HG03039 (cell line): ENCODE data around the gene GTF2IRD1.
"Not testable (repeated sequence)": the region's sequence is repeated elsewhere in the genome, so short reads cannot be mapped to it uniquely, and the experiment has no call there.

ENCODE experiments used
- ATAC-seq: cut with Tn5 transposase; IDR thresholded peaks from one replicate; pipeline ENCODE4 v1.9.1; 2021; ENCODE audit warnings: mild to moderate bottlenecking, moderate library complexity; ENCODE audit not compliant: unreplicated experiment

Gene GTF2IRD1

DNA sequence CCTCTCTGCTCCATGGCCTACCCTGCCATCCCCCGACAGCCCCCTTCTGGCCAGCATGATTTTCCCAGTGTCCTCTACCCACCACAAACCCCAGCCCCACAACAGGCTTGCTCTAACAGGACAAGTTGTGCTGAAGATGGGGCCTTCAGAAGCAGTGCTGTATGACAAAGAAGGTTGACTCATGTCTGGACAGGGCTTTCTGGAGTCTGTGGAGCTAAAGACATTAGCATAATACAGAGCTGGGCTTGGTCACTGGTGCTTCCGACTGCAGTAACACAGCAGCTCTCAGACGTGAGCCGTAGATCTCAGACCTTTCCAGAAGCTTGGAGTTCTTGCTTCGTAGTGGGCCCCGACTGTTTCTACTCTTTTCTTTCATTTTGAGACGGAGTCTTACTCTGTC is 100.5 kb downstream of the GTF2IRD1 start:
- no peak for ATAC-seq

DNA sequence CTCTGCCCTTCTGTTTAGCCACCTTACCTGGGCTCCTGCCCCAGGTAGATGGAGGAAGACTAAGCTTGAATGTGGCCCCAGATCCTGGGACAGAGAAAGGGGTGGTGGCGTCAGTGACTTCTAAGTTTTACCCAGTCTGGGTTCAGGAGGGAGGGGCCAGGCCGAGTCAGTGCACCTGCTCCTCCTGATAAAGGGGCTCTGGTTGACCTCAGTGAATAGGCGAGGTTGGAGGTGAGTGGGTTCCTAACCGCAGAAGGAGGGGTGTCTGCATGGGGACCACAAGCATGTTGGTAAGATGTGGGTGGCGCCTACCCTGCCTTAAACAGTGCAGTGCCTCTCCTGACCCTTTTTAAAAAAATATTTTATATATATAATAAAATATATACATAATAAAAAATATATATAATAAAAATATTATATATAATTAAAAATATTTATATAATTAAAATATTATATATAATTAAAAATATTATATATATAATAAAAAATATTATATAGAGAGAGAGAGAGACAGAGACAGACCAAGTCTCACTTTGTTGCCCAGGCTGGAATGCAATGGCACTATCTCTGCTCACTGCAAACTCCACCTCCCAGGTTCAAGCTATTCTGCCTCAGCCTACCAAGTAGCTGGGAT is 106.5 kb downstream of the GTF2IRD1 start:
- ATAC-seq: no peak

DNA sequence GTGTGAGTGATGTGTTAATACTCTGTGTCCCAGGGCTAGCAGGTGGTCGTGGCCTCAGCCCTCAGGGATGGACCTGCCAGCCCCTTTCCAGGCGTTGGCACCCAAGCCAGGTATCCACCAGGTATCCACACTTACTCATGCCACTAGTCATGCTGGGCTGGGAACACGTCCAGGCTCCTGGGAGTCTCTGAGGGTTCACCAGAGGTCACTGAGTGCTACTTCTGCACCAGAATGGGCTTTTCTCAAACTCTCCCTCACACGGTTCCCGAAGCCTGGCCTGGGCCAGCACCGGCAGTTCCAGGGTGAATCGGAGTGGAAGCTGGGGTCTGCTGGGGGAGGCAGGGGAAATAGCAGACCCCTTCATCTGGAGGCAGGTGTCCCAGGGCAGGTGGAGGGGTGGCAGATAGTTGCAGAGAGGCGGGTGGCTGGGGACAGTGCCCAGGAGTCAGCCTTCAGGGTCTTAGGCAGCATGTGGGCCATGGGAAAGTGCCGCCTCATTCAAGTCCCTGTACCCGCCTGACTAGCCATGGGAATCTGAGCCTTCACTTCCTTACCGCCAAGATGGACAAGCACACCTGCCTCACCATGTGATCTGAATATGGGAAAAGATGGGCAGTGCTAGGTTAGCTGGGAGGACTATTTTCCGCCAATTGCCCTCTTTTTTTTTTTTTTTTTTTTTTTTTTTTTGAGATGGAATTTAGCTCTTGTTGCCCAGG is 108.3 kb downstream of the GTF2IRD1 start:
- no peak for ATAC-seq

DNA sequence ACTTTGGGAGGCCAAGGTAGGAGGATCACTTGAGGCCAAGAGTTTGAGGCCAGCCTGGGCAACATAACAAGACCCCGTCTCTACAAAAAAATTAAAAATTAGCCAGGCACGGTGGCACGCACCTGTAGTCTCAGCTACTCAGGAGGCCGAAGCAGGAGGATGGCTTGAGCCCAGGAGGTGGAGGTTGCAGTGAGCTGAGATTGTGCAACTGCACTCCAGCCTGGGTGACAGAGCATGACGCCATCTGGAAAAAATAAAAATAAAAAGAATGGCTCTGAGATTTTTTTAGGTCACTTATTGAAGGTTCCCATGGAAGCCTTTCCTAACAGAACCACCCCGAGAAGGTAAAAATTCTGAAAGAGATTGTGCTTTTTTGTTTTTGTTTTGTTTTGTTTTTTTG is 109.9 kb downstream of the GTF2IRD1 start:
- ATAC-seq: not testable (repeated sequence)

DNA sequence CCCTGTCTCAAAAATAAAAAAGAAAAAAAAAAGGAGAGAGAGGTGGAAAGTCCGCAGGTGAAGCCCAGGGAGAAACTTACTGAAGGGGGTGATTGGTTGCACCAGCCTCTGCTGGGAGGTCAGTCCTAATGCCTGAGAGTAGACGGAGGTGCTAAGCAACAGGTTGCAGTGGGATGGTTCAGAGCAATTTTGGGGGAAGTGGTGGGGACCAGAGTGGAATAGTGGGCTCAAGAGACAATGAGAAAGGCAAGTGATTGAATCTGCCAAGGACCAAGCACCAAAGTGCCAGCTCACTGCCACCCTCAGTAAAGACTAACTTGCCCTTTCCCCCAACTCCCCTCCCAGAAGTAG is 113.6 kb downstream of the GTF2IRD1 start:
- no peak for ATAC-seq

DNA sequence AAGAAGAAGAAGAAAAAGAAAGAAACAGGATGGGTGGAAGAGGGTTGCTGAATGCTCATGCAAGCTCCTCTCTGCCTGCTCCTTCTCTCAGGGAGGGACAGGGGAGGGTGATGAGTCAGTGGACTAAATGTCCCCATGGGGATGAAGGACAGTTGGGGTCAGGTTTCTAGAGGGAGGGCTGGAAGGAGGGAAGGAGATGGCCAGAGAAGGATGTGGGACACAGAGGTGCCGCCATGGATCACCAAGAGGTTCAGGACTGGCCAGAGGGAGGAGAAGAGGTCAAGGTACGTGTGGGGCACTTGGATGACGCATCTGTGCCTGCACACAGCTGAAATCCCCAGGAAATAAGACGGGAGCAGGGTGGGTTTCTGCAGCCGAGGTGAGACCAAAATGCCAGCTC is 115.0 kb downstream of the GTF2IRD1 start:
- ATAC-seq: no peak

DNA sequence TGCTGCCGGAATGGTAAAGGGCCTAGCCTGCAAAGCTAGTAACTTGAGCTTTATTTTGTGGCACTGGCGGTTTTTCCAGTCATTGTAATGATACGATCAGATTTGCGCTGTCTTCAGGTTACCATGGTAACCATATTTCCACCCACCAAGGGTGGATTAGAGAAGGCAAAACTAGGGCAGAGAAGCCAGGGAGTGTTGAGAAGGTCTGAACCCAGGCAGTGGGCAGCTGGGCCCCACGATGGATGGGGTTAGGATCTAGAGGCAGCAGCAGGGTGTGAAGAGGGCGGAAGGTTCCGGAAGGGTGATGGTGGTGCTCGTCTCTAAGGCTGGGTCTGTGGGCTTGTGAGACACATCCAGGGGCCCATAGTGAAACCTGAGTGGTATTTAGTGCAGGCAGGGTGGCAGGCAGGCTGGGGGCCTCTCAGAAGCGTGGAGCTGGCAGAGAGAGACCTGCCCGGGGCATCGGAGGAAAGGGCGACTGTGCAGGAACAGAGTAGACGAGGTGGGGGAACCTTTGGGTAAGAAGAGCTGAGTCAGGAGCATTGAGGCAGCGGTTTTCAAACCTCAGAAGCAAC is 115.9 kb downstream of the GTF2IRD1 start:
- no peak for ATAC-seq

DNA sequence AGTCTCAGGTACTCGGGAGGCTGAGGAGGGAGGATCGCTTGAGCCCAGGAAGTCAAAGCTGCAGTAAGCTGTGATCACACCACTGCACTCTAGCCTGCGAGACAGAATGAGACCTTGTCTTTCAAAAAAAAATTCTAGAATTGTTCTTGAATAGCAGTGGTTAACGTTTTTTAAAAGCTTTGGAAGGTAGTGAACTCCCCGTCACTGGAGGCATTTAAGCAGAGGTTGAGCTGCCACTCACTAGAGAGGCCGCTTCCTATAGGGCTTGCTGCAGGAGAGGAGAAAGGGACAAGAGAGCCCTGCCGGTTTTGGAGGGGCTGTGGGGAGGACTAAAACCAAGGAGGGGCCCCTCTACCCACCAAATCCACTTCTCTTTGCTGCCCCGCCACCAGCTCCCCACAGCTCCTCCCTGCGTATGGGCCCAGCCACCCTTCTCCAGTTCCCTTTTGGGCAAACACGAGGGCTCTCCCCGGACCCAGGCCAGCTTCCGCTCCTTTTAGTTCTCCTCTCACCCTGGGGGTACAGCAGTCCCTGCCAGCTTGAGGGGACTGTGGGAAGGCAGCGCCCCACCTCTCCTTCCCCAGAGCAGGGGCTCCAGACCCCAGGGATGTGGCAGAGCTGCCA is 116.9 kb downstream of the GTF2IRD1 start:
- ATAC-seq: no peak

DNA sequence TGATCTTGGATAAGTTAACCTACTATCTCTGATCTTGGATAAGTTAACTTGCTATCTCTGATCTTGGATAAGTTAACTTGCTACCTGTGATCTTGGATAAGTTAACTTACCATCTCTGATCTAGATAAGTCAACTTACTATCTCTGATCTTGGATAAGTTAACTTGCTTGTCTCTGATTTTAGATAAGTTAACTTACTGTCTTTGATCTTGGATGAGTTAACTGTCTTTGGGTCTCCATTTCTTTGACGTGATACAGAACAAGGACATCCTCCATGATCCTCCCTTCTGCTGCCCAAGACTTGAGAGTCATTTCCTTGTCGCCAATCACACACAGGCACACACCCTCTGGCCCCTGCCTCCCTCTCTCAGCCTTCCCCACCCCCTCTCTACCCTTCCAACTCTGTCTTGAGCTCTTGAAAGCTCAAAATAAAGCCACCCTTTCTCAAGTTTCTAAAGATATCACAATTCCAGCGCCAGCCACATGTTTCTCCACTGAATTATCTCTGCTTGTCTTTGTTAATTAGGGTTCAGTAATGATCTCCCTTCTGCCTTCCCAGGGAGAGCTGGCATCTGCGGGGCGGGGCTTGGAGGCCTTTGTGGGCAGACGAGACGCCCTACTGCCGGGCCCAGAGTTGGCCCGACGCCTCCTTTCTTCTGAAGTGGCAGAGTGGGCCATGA is 118.7 kb downstream of the GTF2IRD1 start:
- ATAC-seq: no peak

DNA sequence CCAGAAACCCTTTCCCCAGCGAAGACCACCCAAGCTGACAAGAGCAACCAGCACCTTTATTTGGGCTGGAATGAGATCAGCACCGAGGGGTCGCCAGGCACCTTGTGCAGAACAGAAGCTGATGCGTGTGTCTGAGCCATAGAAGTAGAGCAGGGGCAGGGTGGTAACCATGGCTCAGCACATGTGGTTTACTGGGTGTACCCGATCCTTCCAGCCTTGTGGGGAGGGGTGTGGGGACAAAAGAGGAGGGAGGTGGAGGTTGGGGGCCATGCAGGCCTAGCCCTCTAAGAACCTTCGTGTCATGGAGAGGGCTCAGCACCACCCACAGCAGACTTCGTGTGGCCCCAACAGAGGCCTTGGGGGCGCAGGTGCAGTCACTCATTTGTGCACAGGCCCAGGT is 119.8 kb downstream of the GTF2IRD1 start:
- no peak for ATAC-seq

DNA sequence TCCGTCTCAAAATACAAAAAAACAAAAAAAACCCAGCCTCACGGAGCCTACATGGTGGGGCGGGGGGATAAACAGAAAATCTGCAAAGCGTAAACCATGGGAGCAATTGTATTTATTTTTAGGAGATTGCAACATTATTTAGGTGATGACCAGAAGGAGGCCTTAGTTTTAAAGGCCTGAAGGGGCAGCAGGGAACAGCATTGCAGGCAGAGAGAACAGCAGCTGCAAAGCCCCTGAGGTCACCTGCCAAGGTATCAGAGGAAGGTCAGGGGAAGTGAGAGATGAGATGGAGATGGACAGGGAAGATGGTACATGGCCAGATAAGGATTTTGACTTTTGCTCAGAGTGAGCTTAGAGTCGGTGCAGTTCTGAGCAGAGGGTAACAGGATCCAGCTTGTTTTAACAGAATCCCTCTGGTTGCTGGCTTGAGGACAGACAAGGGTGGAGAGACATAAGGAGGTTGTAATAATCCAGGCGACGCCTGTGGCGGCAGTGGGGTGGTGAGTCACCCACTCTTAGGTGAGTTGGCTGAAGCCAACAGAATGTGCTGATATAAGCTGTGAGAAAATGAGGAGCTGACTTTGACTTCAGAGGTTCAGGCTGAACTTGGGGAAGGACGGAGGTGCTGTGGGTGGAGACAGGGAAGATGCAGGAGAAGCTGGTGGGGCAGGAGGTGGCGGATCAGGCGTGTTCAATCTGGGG is 121.5 kb downstream of the GTF2IRD1 start:
- no peak for ATAC-seq

DNA sequence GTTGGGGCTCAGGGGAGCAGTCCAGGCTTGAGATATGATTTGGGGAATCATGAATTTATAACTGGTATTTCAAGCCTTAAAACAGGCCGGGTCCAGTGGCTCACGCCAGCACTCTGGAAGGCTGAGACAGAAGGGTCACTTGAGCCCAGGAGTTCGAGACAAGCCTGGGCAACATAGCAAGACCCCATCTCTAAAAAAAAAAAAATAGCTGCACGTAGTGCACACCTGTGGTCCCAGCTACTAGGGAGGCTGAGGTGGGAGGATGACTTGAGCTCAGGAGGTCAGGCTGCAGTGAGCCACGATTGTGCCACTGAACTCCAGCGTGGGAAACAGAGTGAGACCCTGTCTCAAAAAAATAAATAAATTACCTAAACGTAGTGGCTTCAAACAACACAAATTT is 122.1 kb downstream of the GTF2IRD1 start:
- ATAC-seq: no peak

DNA sequence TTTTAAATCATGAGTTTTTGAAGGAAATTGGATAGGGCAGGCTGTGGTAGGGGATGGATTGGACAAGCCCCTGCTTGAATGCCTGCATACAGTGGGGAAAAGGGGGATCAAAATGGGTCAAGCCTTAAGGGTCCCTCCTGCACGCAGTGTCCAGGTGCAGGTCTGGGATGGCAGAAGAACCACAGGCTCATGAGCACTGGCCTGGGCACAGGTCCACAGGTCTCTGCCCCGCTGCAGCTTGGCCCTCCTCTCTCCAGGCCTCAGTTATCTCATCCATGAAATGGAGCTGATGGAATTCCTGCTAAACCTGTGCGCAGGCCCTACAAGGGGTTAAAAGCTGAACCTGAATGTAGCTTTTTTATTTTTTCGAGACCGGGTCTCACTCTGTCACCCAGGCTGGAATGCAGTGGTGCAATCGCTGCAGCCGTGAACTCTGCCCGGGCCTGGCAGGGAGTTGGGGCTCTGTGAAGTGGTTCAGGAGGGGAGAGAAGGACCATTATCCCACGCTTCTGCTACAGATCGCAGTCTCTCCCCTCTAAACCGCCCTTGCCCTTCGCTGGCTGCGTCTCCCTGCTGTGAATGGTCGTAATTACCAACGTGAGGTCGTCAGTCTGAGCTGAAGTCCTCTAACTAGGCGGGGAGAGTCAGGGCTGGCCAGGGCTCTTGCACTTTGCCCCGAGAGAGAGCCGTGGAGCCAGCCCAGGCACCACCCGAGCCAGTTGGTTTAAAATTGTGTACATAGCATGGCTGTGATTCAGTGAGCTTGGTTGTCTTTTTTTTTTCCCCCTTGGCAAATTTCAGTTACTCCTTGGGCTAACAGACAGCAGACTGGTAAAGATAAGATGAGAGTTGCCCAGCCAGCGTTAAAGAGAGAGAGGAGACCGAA is 126.3 kb downstream of the GTF2IRD1 start:
- no peak for ATAC-seq

DNA sequence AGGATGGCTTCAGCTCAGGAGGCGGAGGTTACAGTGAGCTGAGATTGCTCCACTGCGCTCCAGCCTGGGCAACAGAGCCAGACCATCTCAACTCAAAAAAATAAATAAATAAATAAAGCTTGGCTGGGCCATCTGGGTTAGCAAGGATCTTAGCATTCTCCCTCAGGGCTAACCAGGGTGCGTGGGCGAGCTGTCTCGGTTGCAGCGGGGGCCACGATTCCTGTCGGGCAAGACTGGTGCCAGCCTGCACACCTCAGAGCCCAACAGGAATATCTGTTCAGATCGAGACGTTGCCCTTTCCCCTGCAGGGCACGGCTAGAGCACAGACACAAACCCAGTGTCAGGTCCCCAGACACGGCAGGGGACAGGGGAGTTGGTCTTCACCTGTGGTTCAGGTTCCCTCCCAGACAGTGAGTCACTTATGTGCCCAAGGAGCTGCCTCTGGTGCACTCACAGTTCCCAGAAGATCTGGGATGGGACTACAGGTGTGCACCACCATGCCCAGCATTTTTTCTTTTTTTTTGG is 128.3 kb downstream of the GTF2IRD1 start:
- no peak for ATAC-seq

DNA sequence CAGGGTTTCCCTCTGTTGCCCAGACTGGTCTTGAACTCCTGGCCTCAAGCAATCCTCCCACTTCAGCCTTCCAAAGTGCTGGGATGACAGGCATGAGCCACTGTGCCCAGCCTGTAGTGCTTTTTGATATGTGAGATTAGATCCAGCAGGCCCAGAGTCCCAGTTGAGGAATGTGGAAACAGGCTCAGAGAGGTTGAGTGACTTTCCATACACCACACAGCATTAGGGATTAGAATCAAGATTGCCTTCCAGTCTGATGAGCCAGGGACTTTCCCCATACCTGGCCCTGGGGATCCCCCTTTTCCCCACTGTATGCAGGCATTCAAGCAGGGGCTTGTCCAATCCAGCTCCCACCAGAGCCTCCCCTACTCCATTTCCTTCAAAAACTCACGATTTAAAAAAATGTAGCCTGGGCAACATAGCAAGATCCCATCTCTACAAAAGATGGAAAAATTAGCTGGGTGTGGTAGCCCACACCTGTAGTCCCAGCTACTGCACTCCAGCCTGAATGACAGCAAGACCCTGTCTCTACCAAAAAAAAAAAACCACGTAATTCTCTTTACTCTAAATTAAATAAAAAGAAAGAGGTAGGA is 128.8 kb downstream of the GTF2IRD1 start:
- no peak for ATAC-seq

DNA sequence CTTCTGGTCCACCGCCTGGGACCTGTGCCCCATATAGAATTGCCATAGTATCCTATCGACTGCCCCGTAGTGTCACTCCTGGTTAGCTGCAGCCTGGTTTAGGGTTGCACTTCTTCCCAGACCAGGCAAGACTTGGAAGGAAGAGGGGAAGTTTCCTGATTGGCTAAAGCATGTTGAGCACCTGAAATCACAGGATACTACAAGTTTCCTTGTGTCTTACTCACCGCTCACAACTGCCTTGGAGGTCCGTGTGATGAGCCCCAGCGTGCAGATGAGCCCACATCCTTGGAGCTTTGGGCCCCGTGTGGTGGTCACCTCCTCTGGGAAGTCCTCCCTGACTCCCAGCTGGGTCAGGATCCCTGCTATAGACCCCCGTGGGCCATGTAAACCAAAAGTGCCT is 129.9 kb downstream of the GTF2IRD1 start:
- no peak for ATAC-seq

DNA sequence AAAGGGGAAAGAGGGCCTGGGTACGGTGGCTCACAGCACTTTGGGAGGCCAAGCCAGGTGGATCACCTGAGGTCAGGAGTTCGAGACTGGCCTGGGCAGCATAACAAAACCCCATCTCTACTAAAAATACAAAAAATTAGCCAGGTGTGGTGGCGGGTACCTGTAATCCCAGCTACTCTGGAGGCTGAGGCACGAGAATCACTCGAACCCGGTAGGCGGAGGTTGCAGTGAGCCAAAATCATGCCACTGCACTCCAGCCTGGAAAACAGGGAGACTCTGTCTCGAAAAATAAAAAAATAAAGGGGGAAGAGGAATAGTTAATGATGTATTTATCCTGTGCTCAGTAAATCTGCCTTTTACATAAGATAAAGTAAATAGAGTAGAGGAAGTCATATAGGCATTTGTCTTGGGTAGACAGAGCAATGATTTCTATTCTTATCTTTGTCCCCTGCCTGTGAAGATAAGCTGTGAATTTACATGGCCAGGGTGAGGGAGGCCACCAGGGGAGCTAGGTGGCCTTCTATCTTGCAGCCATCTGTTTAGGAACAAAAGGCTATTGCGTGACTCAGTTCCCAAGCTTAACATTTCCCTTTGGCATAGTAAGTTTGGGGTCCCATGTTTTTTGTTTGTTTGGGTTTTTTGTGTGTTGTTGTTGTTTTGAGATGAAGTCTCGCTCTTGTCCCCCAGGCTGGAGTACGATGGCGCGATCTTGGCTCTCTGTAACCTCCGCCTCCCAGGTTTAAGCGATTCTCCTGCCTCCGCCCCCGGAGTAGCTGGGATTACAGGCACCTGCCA is 130.7 kb downstream of the GTF2IRD1 start:
- ATAC-seq: no peak

DNA sequence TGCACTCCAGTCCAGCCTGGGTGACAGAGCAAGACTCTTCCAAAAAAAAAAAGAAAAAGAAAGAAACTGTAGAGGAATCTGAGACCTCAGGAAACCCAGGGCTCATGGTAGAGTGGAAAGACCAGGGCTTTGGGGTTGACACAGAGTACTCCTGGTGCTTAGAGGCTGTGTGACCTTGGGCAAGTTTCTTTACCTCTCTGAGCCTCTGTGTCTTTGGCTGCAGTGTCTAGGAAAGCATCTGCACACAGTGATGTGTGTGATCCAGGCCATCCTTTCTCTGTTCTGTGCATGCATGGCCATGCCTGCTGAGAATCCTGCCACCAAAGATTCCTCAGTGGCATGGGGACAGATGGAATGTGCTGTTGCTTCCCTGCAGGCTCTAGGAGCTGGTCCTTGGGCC is 132.1 kb downstream of the GTF2IRD1 start:
- ATAC-seq: no peak
